ENCODE data around the gene RBBP6.

DNA sequence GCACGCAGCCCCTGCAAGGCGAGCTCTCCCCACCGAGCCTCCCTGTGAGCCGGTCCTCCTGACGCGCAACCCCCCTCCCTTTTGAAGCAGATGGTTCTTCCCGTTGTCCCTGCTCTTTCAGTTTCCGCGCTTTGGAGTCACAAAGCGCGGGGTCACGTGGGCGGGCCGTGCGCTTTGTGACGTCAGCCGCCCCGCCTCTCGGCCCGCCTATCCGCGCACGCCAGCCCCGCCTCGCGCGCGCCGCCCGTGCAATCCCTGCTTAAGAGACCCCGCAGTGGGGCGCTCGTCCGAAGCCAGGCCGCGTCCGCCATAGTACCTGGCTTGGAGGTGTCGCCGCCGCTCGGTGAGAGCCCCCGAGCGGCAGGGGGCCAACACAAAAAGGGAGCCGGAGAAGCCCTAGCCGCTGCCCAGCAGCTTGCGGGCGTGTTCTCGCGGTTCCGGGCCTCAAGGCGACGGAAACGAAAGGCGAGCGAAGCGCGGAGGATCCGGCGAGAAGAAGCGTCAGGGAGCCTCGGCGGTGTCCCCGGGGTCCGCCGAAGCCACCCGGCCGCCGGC, at the start of gene RBBP6:
- TF ChIP-seq, protein P1, sequence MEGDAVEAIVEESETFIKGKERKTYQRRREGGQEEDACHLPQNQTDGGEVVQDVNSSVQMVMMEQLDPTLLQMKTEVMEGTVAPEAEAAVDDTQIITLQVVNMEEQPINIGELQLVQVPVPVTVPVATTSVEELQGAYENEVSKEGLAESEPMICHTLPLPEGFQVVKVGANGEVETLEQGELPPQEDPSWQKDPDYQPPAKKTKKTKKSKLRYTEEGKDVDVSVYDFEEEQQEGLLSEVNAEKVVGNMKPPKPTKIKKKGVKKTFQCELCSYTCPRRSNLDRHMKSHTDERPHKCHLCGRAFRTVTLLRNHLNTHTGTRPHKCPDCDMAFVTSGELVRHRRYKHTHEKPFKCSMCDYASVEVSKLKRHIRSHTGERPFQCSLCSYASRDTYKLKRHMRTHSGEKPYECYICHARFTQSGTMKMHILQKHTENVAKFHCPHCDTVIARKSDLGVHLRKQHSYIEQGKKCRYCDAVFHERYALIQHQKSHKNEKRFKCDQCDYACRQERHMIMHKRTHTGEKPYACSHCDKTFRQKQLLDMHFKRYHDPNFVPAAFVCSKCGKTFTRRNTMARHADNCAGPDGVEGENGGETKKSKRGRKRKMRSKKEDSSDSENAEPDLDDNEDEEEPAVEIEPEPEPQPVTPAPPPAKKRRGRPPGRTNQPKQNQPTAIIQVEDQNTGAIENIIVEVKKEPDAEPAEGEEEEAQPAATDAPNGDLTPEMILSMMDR (IDR thresholded peaks at IDR 0.05): peak in 2 of 4 donors; percentile 29 to 46
- TF ChIP-seq POLR2A (IDR thresholded peaks at IDR 0.05): peak; percentile 100

All from right lobe of liver (tissue), 4 donors.